HG02840 (cell line): ENCODE data around the gene BTN2A1.
"Not testable (repeated sequence)": the region's sequence is repeated elsewhere in the genome, so short reads cannot be mapped to it uniquely, and the experiment has no call there.

Experiments
- ATAC-seq: cut with Tn5 transposase; IDR thresholded peaks from one replicate; pipeline ENCODE4 v1.9.1; 2021; ENCODE audit warnings: mild to moderate bottlenecking, moderate library complexity, moderate number of reproducible peaks; ENCODE audit not compliant: unreplicated experiment, low FRiP score

BTN2A1 gene

DNA sequence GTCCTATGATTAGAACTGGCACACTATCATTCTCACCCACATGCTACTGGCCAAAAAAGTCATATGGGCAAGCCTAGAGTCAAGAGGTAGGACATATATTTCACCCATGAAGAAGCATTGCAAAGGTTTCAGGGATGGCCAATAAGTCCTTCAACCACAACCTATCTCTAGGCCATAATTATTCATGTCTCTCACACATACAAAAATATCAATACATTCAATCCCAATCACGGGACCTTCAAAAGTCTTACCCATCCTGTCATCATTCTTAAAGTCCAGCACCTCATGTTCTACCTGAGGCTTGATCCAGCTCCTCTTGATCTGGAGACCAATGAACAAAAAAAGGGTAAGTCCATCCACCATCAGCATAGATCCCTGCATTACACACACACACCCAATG lies 29.7 kb downstream of the BTN2A1 start:
- no peak for ATAC-seq

DNA sequence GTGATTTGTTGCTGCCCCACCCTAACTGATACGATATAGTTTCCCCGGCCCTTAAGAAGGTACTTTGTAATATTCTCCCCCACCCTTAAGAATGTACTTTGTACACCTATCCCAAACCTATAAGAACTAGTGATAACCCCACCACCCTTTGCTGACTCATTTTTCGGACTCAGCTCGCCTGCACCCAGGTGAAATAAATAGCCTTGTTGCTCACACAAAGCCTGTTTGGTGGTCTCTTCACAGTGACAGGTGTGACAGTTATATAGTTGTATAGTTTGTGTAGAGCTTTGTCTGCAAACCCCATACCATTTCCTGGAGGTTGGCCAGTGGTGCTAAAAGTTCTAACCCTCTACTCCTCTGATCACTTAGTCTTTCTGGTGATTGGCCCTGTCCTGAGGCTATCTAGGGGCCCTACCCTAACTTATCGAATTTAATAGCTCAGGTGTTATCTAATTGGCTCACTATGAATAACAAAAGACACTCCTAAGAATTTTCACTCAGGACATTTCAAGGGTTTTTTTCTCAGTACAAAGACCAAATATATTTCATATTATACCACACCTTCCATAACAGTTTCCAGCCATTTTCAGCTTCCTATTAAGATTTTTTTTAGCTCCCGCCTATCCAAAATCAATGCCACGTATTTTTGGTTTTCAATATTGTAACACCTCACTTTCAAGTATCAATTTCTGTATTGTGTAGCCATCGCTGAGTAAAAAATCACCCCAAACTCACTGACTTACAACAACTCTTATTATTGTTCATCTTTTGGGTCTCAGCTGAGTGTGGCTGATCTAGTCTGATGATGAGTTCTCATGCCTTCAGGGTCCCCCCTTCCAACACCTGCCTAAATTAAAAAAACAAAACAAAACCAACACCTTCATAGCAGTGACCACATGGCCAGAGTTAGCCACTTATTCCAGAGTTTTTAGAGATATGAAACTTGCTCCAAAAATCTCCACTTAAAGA lies 32.5 kb downstream of the BTN2A1 start:
- no peak for ATAC-seq

DNA sequence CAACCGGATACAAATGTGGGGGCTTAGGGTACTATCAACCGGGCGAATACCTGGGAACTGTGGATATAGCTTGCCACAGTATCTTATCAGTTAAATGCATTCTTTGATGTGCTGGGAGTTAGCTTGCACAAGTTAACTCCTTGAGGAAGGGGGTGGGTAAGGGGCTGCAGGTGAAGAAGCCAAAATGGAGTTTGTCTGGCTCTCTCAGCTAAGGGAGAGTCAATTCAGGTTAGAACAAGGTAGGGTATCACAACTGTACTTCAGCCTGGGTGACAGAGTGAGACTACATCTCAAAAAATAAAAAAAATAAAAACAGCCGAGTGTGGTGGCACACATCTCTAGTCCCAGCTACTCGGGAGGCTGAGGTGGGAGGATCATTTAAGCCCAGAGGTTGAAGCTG lies 33.8 kb downstream of the BTN2A1 start:
- ATAC-seq: no peak

DNA sequence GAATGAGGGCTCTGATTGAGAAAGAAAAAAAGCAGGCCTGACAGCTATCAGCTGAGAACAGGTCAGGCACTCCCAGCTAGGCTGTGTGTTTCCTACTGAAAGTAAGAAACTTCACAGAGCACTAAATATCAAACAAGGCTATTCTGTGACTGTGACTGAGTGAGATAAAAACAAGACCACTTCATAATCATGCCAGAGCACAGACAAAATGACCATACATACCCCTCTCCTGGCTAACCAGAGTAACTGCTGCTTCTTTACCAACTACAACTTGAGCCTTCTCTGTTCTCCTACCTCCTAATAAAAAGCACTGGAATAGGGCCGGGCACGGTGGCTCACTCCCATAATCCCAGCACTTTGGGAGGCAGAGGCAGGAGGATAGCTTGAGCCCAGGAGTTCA lies 35.5 kb downstream of the BTN2A1 start:
- ATAC-seq: no peak

DNA sequence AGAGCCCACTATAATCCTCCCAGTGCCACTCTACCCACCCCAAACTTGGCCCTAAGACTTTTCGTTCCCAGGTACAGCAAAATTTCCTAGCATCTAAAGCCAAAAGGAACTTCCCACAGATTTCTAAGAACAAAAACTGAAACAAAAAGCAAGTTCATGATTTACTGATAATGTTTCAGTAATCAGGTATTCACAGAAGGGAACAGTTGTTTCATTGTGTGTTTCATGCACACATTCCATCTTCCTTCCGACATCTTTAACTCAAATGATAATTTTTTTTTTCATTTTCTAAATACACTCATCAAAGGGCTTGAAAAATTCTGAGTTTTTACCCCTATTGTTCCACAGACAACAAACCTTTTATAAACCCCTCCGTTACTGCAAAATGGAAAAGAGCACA lies 36.4 kb downstream of the BTN2A1 start:
- no peak for ATAC-seq

DNA sequence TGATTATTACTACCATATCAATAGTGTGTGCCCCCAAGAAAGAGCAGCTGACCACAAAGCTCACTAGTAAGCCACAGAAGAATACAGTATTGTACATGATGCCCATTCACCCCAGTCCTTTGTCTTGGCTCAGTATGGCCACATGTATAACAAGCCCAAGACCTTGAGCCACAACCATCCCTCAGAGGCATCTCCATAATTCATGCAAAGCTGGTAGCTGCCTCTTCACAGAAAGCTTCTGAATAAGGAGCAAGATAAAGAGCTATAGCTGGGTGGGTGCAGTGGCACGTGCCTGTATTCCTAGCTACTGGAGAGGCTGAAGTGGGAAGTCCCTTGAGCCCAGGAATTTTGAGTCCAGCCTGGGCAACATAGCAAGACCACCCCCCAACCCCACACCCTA lies 37.5 kb downstream of the BTN2A1 start:
- no peak for ATAC-seq

DNA sequence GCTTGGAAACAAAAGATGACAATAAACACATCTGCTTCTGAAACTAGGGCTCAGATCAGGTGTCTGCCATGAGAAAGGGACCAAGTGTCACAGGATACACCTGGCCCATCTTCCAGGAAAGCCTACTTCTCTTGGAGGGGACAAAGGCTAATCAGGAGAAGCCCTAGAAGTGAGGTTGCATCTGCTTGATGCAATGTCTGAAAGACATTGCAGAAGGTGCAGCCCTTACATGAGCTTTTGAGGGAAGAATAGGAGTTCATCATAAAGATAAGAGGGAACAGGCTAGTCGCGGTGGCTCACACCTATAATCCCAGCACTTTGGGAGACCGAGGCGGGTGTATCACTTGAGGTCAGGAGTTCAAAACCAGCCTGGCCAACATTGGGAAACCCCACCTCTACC lies 39.9 kb downstream of the BTN2A1 start:
- ATAC-seq: no peak

DNA sequence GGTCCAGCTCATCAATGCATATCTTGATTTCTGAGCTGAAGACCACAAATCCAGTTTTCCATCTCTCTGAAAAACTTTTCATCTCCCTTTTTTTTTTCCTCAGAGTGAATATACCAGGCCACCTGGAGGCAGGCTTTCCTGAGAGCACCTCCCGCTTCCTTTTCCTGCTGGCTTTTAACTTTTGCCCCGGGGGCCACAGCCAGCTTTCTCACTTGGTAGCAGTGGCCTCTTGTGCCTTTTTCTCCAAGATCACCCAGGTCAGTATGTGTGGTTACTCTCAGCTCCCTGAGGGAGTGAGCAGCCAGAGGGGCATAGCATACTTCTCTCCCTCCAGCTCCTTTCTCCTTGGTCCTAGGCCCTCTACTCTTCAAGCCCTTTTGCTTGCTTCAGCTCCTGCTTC lies 42.3 kb downstream of the BTN2A1 start, which contains the start of gene BTN1A1:
BTN1A1 (plus strand) TSS at position 202 of the 400 bp plus-strand sequence. CDS start 984 bp downstream, outside the sequence.
- ATAC-seq: no peak

DNA sequence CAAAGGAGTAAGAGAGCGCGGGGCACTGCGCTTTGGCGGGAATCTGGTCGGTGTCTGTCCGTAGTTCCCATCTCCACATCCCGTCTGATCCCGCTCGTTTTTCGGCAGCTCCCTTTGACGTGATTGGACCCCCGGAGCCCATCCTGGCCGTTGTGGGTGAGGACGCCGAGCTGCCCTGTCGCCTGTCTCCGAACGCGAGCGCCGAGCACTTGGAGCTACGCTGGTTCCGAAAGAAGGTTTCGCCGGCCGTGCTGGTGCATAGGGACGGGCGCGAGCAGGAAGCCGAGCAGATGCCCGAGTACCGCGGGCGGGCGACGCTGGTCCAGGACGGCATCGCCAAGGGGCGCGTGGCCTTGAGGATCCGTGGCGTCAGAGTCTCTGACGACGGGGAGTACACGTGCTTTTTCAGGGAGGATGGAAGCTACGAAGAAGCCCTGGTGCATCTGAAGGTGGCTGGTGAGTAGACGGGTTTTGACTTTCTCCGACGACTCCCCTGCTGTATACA lies 43.8 kb downstream of the BTN2A1 start:
- ATAC-seq: no peak

DNA sequence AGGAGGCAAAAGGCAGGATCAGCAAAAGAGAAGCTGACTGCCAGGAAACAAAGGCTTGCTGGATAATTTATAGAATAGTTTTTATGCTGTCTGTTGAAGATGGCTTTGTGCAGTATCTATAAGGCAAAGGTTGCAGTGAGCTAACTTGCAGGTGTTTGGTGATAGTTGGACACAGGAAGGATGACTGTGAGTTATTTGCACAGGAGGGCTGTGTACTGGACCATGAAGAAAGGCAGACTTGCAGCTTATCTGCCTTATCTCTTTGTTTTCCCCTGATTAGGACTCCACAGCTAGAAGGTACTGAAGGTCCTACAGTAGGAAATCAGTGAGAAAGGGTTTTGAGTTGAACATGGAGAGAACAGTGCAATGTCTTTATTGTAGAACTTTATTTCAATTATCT lies 44.4 kb downstream of the BTN2A1 start:
- no peak for ATAC-seq

DNA sequence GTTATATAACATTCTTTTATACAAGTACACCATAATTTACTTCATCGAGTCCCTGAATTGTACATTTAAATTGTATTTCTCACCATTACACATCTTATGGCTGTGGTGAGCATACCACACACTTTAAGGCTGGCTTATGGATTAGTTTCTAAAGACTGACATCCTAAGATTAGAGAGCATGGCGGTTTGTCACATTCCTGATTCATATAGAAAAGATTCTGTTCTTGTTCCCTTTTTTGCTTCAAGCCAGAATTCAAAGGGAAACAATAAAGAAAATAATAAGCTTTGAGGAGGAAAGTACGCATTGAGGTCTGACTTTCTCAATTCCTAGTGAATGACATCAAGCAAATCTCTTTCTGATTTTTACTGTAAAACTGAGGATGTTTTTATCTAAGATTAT lies 44.9 kb downstream of the BTN2A1 start:
- ATAC-seq: no peak

DNA sequence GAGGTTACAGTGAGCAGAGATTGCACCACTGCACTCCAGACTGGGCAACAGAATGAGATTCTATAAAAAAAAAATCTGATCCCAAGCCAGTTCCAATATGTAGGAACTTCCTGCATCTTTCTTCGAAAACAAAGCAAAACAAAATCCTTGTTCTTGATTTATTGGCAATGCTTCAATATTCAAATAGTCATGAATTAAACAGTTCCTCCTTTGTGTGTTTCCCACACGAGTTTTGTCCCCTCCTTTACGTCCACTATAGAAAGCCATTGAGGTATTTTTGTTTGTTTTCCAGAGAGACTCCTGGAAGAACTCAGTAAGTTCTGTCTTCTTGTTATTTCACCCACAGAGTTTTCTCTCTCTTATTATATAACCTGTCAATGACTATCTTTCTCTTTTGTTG lies 49.9 kb downstream of the BTN2A1 start:
- no peak for ATAC-seq

DNA sequence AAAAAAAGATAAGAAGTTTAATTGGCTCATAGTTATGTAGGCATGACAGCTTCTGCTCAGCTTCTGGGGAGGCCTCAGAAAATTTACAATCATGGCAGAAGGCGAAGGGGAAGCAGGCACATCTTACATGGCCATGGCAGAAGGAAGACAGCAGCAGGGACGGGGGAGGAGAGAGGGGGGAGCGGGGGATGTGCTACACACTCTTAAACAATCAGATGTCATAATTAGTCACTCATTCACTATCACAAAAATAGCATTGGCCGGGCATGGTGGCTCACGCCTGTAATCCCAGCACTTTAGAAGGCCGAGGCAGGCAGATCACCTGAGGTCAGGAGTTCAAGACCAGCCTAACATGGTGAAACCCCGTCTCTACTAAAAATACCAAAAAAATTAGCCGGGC lies 53.3 kb downstream of the BTN2A1 start:
- not testable (repeated sequence) for ATAC-seq

DNA sequence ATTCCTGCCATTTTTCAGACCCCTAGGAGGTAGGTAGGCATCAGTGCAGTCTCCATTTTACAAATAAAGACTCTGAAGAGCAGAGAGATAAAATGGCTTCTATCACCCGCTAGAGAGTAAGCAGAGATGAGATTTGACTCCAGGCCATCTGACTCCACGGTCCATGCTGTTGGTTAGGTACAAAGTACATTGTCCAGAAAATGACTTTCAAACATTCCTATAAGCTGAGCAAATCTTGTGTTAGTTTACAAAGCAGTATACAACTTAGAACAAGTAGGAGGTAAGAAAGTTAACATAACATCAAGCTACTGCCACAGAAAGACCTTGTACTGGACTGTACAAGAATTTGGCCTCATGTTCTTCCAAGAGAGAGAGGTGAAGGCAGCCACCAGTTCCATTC lies 57.2 kb downstream of the BTN2A1 start:
- ATAC-seq: no peak

DNA sequence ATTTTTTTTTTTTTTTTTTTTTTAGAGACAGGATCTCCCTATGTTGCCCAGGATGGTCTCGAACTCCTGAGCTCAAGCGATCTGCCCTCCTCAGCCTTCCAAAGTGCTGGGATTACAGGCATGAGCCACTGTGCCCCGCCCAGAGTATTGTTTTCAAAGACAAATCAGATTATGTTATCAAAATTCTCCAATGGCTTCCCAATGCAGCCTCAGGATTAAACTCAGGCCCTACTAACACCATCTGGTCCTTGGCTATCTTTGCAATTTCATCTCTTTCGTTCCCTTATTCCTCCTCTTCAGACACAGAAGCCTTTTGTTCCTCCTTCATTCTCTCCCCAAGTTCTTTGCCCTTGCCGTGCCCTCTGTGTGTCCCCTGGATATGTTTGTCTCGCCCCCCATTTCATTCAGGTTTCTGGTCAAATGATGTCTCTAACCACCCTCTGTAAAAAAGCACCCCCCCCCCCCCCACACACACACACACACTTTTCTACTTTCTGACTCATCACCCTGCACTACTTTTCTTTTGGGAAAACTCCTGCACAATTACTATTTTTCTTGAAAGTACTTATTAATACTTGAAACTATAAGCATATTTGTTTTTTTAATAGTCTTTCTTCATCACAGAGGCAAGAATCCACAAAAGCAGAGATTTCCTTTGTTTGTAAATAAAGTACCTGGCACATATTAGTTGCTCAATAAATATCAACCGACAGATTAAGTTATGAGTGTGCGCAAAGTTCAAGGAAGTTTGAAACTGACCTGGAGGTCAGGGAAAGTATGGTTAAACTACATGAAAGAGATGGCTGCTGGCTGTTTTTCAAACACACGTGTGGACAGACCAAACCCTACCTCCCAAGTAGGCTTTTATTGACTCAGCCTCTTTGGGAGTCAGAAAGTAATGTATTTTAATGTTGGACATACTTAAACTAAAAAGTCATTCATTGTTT lies 59.0 kb downstream of the BTN2A1 start:
- ATAC-seq: no peak
